A549 (cell line): ENCODE results near the gene RAD51B. TPM values are rescaled to one million over a fixed set of nuclear protein-coding genes. Genes with fewer than 3 reads are reported as not detected.

ENCODE experiments used
- ATAC-seq, 2 experiments: fragments of 200-7000 bp in 1 of 2; fragments of >200 bp in 1 of 2; cut with Nextera tagmentation in 1 of 2; cut with Tn5 transposase in 1 of 2; 3 replicates each; pipeline versions ENCODE4 v1.8.0 to v1.9.1; 2018 to 2020; ENCODE audit warnings: mild to moderate bottlenecking in 1 of 2, moderate library complexity in 1 of 2
- CTCF ChIA-PET: fragments of 300-600 bp; sonication (Branson Sonifier 250); formaldehyde crosslinking; extraction: SDS; loops from one replicate; lab custom pipeline; 2021; ENCODE audit warnings: antibody characterized with exemption, inconsistent platforms; lab: Yijun Ruan, JAX
- POLR2A ChIA-PET: fragments of 350-600 bp; formaldehyde crosslinking; extraction: SDS; loops from one replicate; lab custom pipeline; 2021; ENCODE audit warnings: antibody characterized with exemption, inconsistent platforms; lab: Yijun Ruan, JAX
- DNase-seq, 2 experiments: peaks; one replicate each; pipeline versions ENCODE4 v3.0.0 to v3.0.0-alpha.2; 2011 to 2016; ENCODE audit warnings: low read depth in 1 of 2, low spot score in 1 of 2
- FAIRE-seq: peaks from 2 replicates; lab custom pipeline; 2011; peaks lifted over from hg19 to GRCh38; lab: Jason Lieb, UNC
- H3K27ac ChIP-seq, 2 experiments: fragments of >200 bp; sonication (Bioruptor Twin); formaldehyde crosslinking; 3 replicates each; pipeline ENCODE4 v1.5.1; 2016 to 2017
- H3K4me1 ChIP-seq: fragments of >200 bp; sonication (Bioruptor Twin); formaldehyde crosslinking; 3 replicates; pipeline ENCODE4 v1.6.1; 2016
- H3K4me2 ChIP-seq: fragments of >200 bp; sonication (Bioruptor Twin); formaldehyde crosslinking; 3 replicates; pipeline ENCODE4 v1.6.1; 2016
- H3K4me3 ChIP-seq: fragments of >200 bp; sonication (Bioruptor Twin); formaldehyde crosslinking; 3 replicates; pipeline ENCODE4 v1.5.1; 2016
- H3K9me3 ChIP-seq: fragments of >200 bp; sonication (Bioruptor Twin); formaldehyde crosslinking; 3 replicates; pipeline ENCODE4 v1.6.1; 2016
- CBX2 ChIP-seq: fragments of 200-600 bp; sonication (generic); IDR thresholded peaks from 2 replicates; pipeline ENCODE4 v1.6.1; 2016; ENCODE audit warnings: low read depth, mild to moderate bottlenecking, borderline replicate concordance
- HMGXB4 ChIP-seq: fragments of 250-450 bp; sonication (Bioruptor Pico); IDR thresholded peaks from 2 replicates; pipeline ENCODE4 v1.5.0; 2021; ENCODE audit warnings: mild to moderate bottlenecking, moderate library complexity, borderline replicate concordance
- MAFK ChIP-seq: fragments of 450-650 bp; IDR thresholded peaks from 2 replicates; pipeline ENCODE4 v1.6.1; 2014; ENCODE audit not compliant: partially characterized antibody
- ZFP36 ChIP-seq: fragments of 450-650 bp; IDR thresholded peaks from 2 replicates; pipeline ENCODE4 v1.6.1; 2014; ENCODE audit warnings: borderline replicate concordance; ENCODE audit not compliant: partially characterized antibody
- WGBS: methylation state at CpG from one replicate; pipeline ENCODE4 v1.1.6; 2017; ENCODE audit errors: missing lambda C conversion rate; 5-methylcytosine and 5-hydroxymethylcytosine counted together
- polyA plus RNA-seq, 4 experiments: library from polyadenylated mRNA; depleted of rRNA in 3 of 4; stranded (reverse); fragments of >200 nt; fragmentation: RNase III in 1 of 4; extraction: RNeasy Plus Mini Kit Qiagen cat#74134 plus additional on column Dnase treatment in 1 of 4; gene quantifications; 2 replicates in 3 of 4; 3 replicates in 1 of 4; pipeline ENCODE4 v1.2.3, GENCODE V29; 2011 to 2017
- small RNA-seq, 6 experiments: library from RNA; depleted of rRNA; stranded (forward); fragments of <200 nt; gene quantifications; one replicate each; pipeline ENCODE3, GENCODE V24; 2012

The RAD51B gene
- polyA plus RNA-seq, 2 of the 4 experiments (the other 2 are of a cell fraction): 7.2 to 10.8 TPM

- Histone ChIP-seq H3K27ac (peak overlapping the region; percentile 94 to 100), H3K4me1 (peaks cover 48% of the 10 kb centered on the region)
These were observed 958.1 kb downstream of the RAD51B start for GRCh38 chr14:68777644-68778043.

More at GRCh38 chr14:68777644-68778043, 958.1 kb downstream of the RAD51B start:
- Histone ChIP-seq H3K4me3 (no peak overlapping the region), H3K4me2 (peak overlapping the region; percentile 66), H3K9me3 (peaks cover 22% of the 10 kb centered on the region)
- TF ChIP-seq HMGXB4 (CRISPR knock-in tag) (no peak), ZFP36 (no peak), MAFK (no peak), CBX2 (no peak)
- 88% methylated on average over 1 of the region's 1 CpG for WGBS
- ATAC-seq (no peak), FAIRE-seq (no peak), DNase-seq (no peak)
- POLR2A ChIA-PET: interaction anchor here (1.2 to 3.9 kb wide), 2 partner anchors 15 to 833 kb away, joined by 3 to 37 read pairs; partner anchors contain the start of gene ZFP36L1
- CTCF ChIA-PET: interaction anchor here (1.3 to 4.2 kb wide), 3 partner anchors 12 to 840 kb away, joined by 3 to 16 read pairs (median 4); no protein-coding TSS in a partner anchor

Small RNAs within 50 kb of the gene (small RNA-seq; reads per million reads assigned to genes)
- gene RN7SL108P: 0 reads per million in 6 experiments
- 0 reads per million in 6 experiments for gene RN7SL706P
- 0 reads per million in 6 experiments for gene RNU6-921P

Other genes starting within 250 kb of the RAD51B start
- 37.2 and 46.2 TPM in 2 replicates for gene PIGH, start 219.5 kb upstream of the RAD51B start, polyA plus RNA-seq (2011; rRNA removed)
- 19.3 to 21.1 TPM (median 20.1 TPM) in 3 replicates for gene PIGH, start 219.5 kb upstream of the RAD51B start, polyA plus RNA-seq (2017; fragmentation: RNase III; extraction: RNeasy Plus Mini Kit Qiagen cat#74134 plus additional on column Dnase treatment)
- 2.5 TPM in 2 replicates for gene ARG2, start 199.9 kb upstream of the RAD51B start, polyA plus RNA-seq (2011; rRNA removed)
- gene ARG2, start 199.9 kb upstream of the RAD51B start, polyA plus RNA-seq (2017; fragmentation: RNase III; extraction: RNeasy Plus Mini Kit Qiagen cat#74134 plus additional on column Dnase treatment): 1.3 to 2.5 TPM (median 1.8 TPM) in 3 replicates
- gene VTI1B, start 145.1 kb upstream of the RAD51B start, polyA plus RNA-seq (2011; rRNA removed): 77.2 and 102 TPM in 2 replicates
- 77.5 to 89.1 TPM (median 81.9 TPM) in 3 replicates for gene VTI1B, start 145.1 kb upstream of the RAD51B start, polyA plus RNA-seq (2017; fragmentation: RNase III; extraction: RNeasy Plus Mini Kit Qiagen cat#74134 plus additional on column Dnase treatment)
- gene RDH11, start 124.0 kb upstream of the RAD51B start, polyA plus RNA-seq (2011; rRNA removed): 132 and 146 TPM in 2 replicates
- gene RDH11, start 124.0 kb upstream of the RAD51B start, polyA plus RNA-seq (2017; fragmentation: RNase III; extraction: RNeasy Plus Mini Kit Qiagen cat#74134 plus additional on column Dnase treatment): 62.1 to 85.7 TPM (median 83.8 TPM) in 3 replicates
- gene RDH12, start 117.9 kb upstream of the RAD51B start, polyA plus RNA-seq (2011; rRNA removed): 0.12 and 0.20 TPM in 2 replicates
- gene RDH12, start 117.9 kb upstream of the RAD51B start, polyA plus RNA-seq (2017; fragmentation: RNase III; extraction: RNeasy Plus Mini Kit Qiagen cat#74134 plus additional on column Dnase treatment): 0.05 to 0.14 TPM (median 0.09 TPM) in 3 replicates
- 11.3 and 14.1 TPM in 2 replicates for gene ZFYVE26, start 3.2 kb upstream of the RAD51B start, polyA plus RNA-seq (2011; rRNA removed)
- gene ZFYVE26, start 3.2 kb upstream of the RAD51B start, polyA plus RNA-seq (2017; fragmentation: RNase III; extraction: RNeasy Plus Mini Kit Qiagen cat#74134 plus additional on column Dnase treatment): 3.9 to 4.5 TPM (median 4.5 TPM) in 3 replicates